Neural cell (in vitro differentiated cells): ENCODE results near the gene OSBPL9. TPM values are rescaled to one million over a fixed set of nuclear protein-coding genes. Genes with fewer than 3 reads are reported as not detected.

Experiments
- H2AFZ ChIP-seq: fragments of 200-600, 300-800 bp; sonication (generic), shearing (Covaris generic); 2 replicates; pipeline ENCODE4 v1.6.0; 2014; ENCODE audit warnings: low read depth, mild to moderate bottlenecking, antibody characterized with exemption, low read length, moderate library complexity
- H3F3A ChIP-seq: fragments of 200-600 bp; shearing (Covaris generic); 2 replicates; pipeline ENCODE4 v1.6.1; 2016; ENCODE audit warnings: mild to moderate bottlenecking, moderate library complexity, mixed read lengths, antibody characterized with exemption, low read length; ENCODE audit not compliant: insufficient read depth, poor library complexity, severe bottlenecking
- H3K27ac ChIP-seq: fragments of 200-600, 300-800 bp; sonication (generic), shearing (Covaris generic); 2 replicates; pipeline ENCODE4 v1.5.1; 2014; ENCODE audit warnings: mild to moderate bottlenecking, low read length, moderate library complexity
- H3K27me3 ChIP-seq: fragments of 300-800, 200-600 bp; sonication (generic), shearing (Covaris generic); 2 replicates; pipeline ENCODE4 v1.6.0; 2014; ENCODE audit warnings: mild to moderate bottlenecking, low read depth, low read length, moderate library complexity; ENCODE audit not compliant: insufficient read depth
- H3K36me3 ChIP-seq: fragments of 300-800, 200-600 bp; sonication (generic), shearing (Covaris generic); 2 replicates; pipeline ENCODE4 v1.5.1; 2014; ENCODE audit warnings: mild to moderate bottlenecking, antibody characterized with exemption, low read length, moderate library complexity; ENCODE audit not compliant: insufficient read depth
- H3K4me2 ChIP-seq: fragments of 300-800, 200-600 bp; sonication (generic), shearing (Covaris generic); 2 replicates; pipeline ENCODE4 v1.6.0; 2014; ENCODE audit warnings: mild to moderate bottlenecking, low read length
- H3K4me3 ChIP-seq: fragments of 300-800, 200-600 bp; sonication (generic), shearing (Covaris generic); 2 replicates; pipeline ENCODE4 v1.5.1; 2014; ENCODE audit warnings: mild to moderate bottlenecking, low read length, moderate library complexity
- H3K79me2 ChIP-seq: fragments of 200-600 bp; shearing (Covaris generic); replicated peaks from 2 replicates; pipeline ENCODE4 v1.6.0; 2014; ENCODE audit warnings: mild to moderate bottlenecking, low read length, moderate library complexity; ENCODE audit not compliant: insufficient read depth
- H3K9ac ChIP-seq: fragments of 300-800, 200-600 bp; sonication (generic), shearing (Covaris generic); 2 replicates; pipeline ENCODE4 v1.6.1; 2016; ENCODE audit warnings: mild to moderate bottlenecking, low read length, mixed read lengths
- H3K9me2 ChIP-seq: fragments of 200-600 bp; shearing (Covaris generic); 2 replicates; pipeline ENCODE4 v1.6.1; 2016; ENCODE audit warnings: mild to moderate bottlenecking, low read length, mixed read lengths; ENCODE audit not compliant: insufficient read depth
- H3K9me3 ChIP-seq: fragments of 200-600, 300-800 bp; sonication (generic), shearing (Covaris generic); 2 replicates; pipeline ENCODE4 v1.6.1; 2016; ENCODE audit warnings: mild to moderate bottlenecking, mixed run types, low read length, moderate library complexity, mixed read lengths
- H4K20me1 ChIP-seq: fragments of 200-600 bp; shearing (Covaris generic); 2 replicates; pipeline ENCODE4 v1.6.1; 2016; ENCODE audit warnings: mild to moderate bottlenecking, mixed run types; ENCODE audit not compliant: insufficient read depth
- CTCF ChIP-seq: fragments of 450-650 bp; IDR thresholded peaks from 2 replicates; pipeline ENCODE4 v1.5.1; 2014; ENCODE audit warnings: antibody characterized with exemption, mild to moderate bottlenecking, moderate library complexity; ENCODE audit not compliant: poor library complexity, severe bottlenecking
- EP300 ChIP-seq: fragments of 450-650 bp; conservative IDR thresholded peaks from 2 replicates; pipeline ENCODE4 v1.6.1; 2014; ENCODE audit warnings: antibody characterized with exemption, mild to moderate bottlenecking, moderate library complexity; ENCODE audit not compliant: poor library complexity, severe bottlenecking
- EZH2 ChIP-seq: fragments of 200-600, 300-800 bp; shearing (Covaris generic), sonication (generic); IDR thresholded peaks from 2 replicates; pipeline ENCODE4 v1.6.1; 2014; ENCODE audit warnings: antibody characterized with exemption, low read length, borderline replicate concordance, mild to moderate bottlenecking; ENCODE audit not compliant: insufficient read depth, poor library complexity, severe bottlenecking
- MXI1 ChIP-seq: fragments of 450-650 bp; conservative IDR thresholded peaks from 2 replicates; pipeline ENCODE4 v1.6.1; 2014; ENCODE audit warnings: antibody characterized with exemption, mild to moderate bottlenecking; ENCODE audit not compliant: poor library complexity, severe bottlenecking
- POLR2AphosphoS5 ChIP-seq: IDR thresholded peaks from 2 replicates; pipeline ENCODE4 v1.6.1; 2012
- RAD21 ChIP-seq: fragments of 450-650 bp; conservative IDR thresholded peaks from 2 replicates; pipeline ENCODE4 v1.6.1; 2014; ENCODE audit warnings: antibody characterized with exemption, mild to moderate bottlenecking, moderate library complexity
- REST ChIP-seq: IDR thresholded peaks from 2 replicates; pipeline ENCODE4 v1.6.1; 2012; ENCODE audit warnings: borderline replicate concordance
- SMC3 ChIP-seq: fragments of 450-650 bp; conservative IDR thresholded peaks from 2 replicates; pipeline ENCODE4 v1.6.1; 2014; ENCODE audit warnings: antibody characterized with exemption, mild to moderate bottlenecking, moderate library complexity; ENCODE audit not compliant: poor library complexity
- TAF1 ChIP-seq: IDR thresholded peaks from 2 replicates; pipeline ENCODE4 v1.6.1; 2012; ENCODE audit warnings: low read depth
- polyA plus RNA-seq: library from polyadenylated mRNA; depleted of rRNA; stranded (reverse); fragments of >200 nt; gene quantifications from 2 replicates; pipeline ENCODE4 v1.2.3, GENCODE V29; 2014

Gene OSBPL9
- polyA plus RNA-seq, 1 donor from 2014 or later, result 117 TPM

GRCh38 chr1:51726051-51726450 is 109.2 kb downstream of the OSBPL9 start:
- Histone ChIP-seq H3K79me2 (peaks cover 22% of the 10 kb centered on the region), H3K4me2 (no peak overlapping the region), H3K4me3 (no peak overlapping the region), H4K20me1 (no peaks in the 10 kb centered on the region), H3F3A (no peaks in the 10 kb centered on the region), H3K27ac (no peak overlapping the region), H3K9me3 (no peaks in the 10 kb centered on the region), H3K27me3 (no peaks in the 10 kb centered on the region), H3K9me2 (no peaks in the 10 kb centered on the region), H3K9ac (no peak overlapping the region), H2AFZ (no peak overlapping the region), H3K36me3 (no peaks in the 10 kb centered on the region)
- TF ChIP-seq RAD21 (no peak), EZH2 (no peak), CTCF (no peak), TAF1 (no peak), MXI1 (no peak), SMC3 (no peak), REST (no peak), POLR2AphosphoS5 (no peak), EP300 (no peak)

GRCh38 chr1:51726544-51727225 is 109.8 kb downstream of the OSBPL9 start:
- Histone ChIP-seq H3K36me3 (no peaks in the 10 kb centered on the region), H3F3A (no peaks in the 10 kb centered on the region), H3K79me2 (peaks cover 24% of the 10 kb centered on the region), H3K4me3 (no peak overlapping the region), H3K27ac (no peak overlapping the region), H3K9ac (no peak overlapping the region), H2AFZ (no peak overlapping the region), H3K9me2 (no peaks in the 10 kb centered on the region), H3K9me3 (no peaks in the 10 kb centered on the region), H4K20me1 (no peaks in the 10 kb centered on the region), H3K27me3 (no peaks in the 10 kb centered on the region), H3K4me2 (no peak overlapping the region)
- TF ChIP-seq TAF1, result no peak
- TF ChIP-seq MXI1, result no peak
- no peak for TF ChIP-seq SMC3
- TF ChIP-seq EZH2, result no peak
- no peak for TF ChIP-seq EP300
- no peak for TF ChIP-seq CTCF
- no peak for TF ChIP-seq REST
